NT2/D1 (cell line): ENCODE results near the gene PHACTR3.

ENCODE experiments used
- DNase-seq: peaks from one replicate; pipeline ENCODE4 v3.0.0-alpha.2; 2011; ENCODE audit warnings: low read depth, low spot score
- H3K27me3 ChIP-seq: 2 replicates; pipeline ENCODE4 v1.6.0; 2011; ENCODE audit warnings: mild to moderate bottlenecking; ENCODE audit not compliant: insufficient read length, insufficient read depth
- H3K36me3 ChIP-seq: 2 replicates; pipeline ENCODE4 v1.6.1; 2011; ENCODE audit warnings: mild to moderate bottlenecking, low read length, mixed read lengths; ENCODE audit not compliant: insufficient read depth, insufficient read length
- H3K4me1 ChIP-seq: 2 replicates; pipeline ENCODE4 v1.5.1; 2011; ENCODE audit not compliant: insufficient read depth, insufficient read length
- H3K4me3 ChIP-seq: 2 replicates; pipeline ENCODE4 v1.5.1; 2011; ENCODE audit warnings: low read depth; ENCODE audit not compliant: insufficient read length
- H3K9ac ChIP-seq: 2 replicates; pipeline ENCODE4 v1.6.0; 2011; ENCODE audit warnings: low read depth; ENCODE audit not compliant: insufficient read length
- H3K9me3 ChIP-seq: 2 replicates; pipeline ENCODE4 v1.5.1; 2011; ENCODE audit warnings: mild to moderate bottlenecking, low read length; ENCODE audit not compliant: insufficient read depth
- SUZ12 ChIP-seq: IDR thresholded peaks from 2 replicates; pipeline ENCODE4 v1.6.1; 2011; ENCODE audit not compliant: insufficient read length, insufficient read depth; ENCODE audit errors: extremely low read depth
- YY1 ChIP-seq: IDR thresholded peaks from 2 replicates; pipeline ENCODE4 v1.6.1; 2011; ENCODE audit not compliant: insufficient read length, insufficient read depth
- ZNF274 ChIP-seq: IDR thresholded peaks from 2 replicates; pipeline ENCODE4 v1.6.1; 2011; ENCODE audit warnings: mild to moderate bottlenecking, low read depth, low read length

Gene PHACTR3

GRCh38 chr20:59750209-59750840, 146.0 kb downstream of the PHACTR3 start:
- no peak for DNase-seq
- H3K9ac ChIP-seq = no peak overlapping the region
- peaks cover 46% of the 10 kb centered on the region for H3K27me3 ChIP-seq
- TF ChIP-seq ZNF274 (no peak), SUZ12 (no peak), YY1 (no peak)
- no peaks in the 10 kb centered on the region for H3K36me3 ChIP-seq
- H3K4me1 ChIP-seq = peaks cover 5% of the 10 kb centered on the region
- no peaks in the 10 kb centered on the region for H3K9me3 ChIP-seq
- no peak overlapping the region for H3K4me3 ChIP-seq

- TF ChIP-seq YY1 = no peak
- TF ChIP-seq SUZ12 = no peak
- no peak for TF ChIP-seq ZNF274
- peaks cover 54% of the 10 kb centered on the region for H3K27me3 ChIP-seq
These were observed 146.9 kb downstream of the PHACTR3 start for GRCh38 chr20:59751075-59751711.

GRCh38 chr20:59752101-59752586, 147.8 kb downstream of the PHACTR3 start:
- TF ChIP-seq SUZ12 = no peak
- no peak for TF ChIP-seq YY1
- no peak for TF ChIP-seq ZNF274
- peaks cover 5% of the 10 kb centered on the region for H3K4me1 ChIP-seq
- H3K9me3 ChIP-seq = no peaks in the 10 kb centered on the region
- H3K4me3 ChIP-seq = no peak overlapping the region
- H3K36me3 ChIP-seq = no peaks in the 10 kb centered on the region
- H3K27me3 ChIP-seq = peaks cover 52% of the 10 kb centered on the region
- peak overlapping the region; percentile 17 for H3K9ac ChIP-seq
- no peak for DNase-seq

More at GRCh38 chr20:59751075-59751711, 146.9 kb downstream of the PHACTR3 start:
- Histone ChIP-seq H3K9me3 (no peaks in the 10 kb centered on the region), H3K9ac (no peak overlapping the region), H3K4me1 (peaks cover 5% of the 10 kb centered on the region), H3K36me3 (no peaks in the 10 kb centered on the region), H3K4me3 (no peak overlapping the region)
- DNase-seq = peak; percentile 62

- H3K9me3 ChIP-seq = no peaks in the 10 kb centered on the region
- no peak for DNase-seq
- no peaks in the 10 kb centered on the region for H3K36me3 ChIP-seq
- H3K27me3 ChIP-seq = peaks cover 52% of the 10 kb centered on the region
- no peak for TF ChIP-seq SUZ12
- TF ChIP-seq ZNF274 = no peak
- no peak for TF ChIP-seq YY1
- H3K4me1 ChIP-seq = peaks cover 5% of the 10 kb centered on the region
- H3K4me3 ChIP-seq = no peak overlapping the region
- H3K9ac ChIP-seq = peak overlapping the region; percentile 17
These were observed 148.5 kb downstream of the PHACTR3 start for GRCh38 chr20:59752704-59753460.

- peaks cover 5% of the 10 kb centered on the region for H3K4me1 ChIP-seq
- H3K9me3 ChIP-seq = no peaks in the 10 kb centered on the region
- H3K27me3 ChIP-seq = peaks cover 55% of the 10 kb centered on the region
- TF ChIP-seq YY1 (no peak), SUZ12 (no peak), ZNF274 (no peak)
- no peak overlapping the region for H3K9ac ChIP-seq
- no peak for DNase-seq
- no peak overlapping the region for H3K4me3 ChIP-seq
- H3K36me3 ChIP-seq = no peaks in the 10 kb centered on the region
These were observed 149.5 kb downstream of the PHACTR3 start for GRCh38 chr20:59753836-59754235.

GRCh38 chr20:59754551-59754950, 150.2 kb downstream of the PHACTR3 start:
- peaks cover 55% of the 10 kb centered on the region for H3K27me3 ChIP-seq
- no peak for DNase-seq
- no peak for TF ChIP-seq SUZ12
- no peak for TF ChIP-seq YY1
- TF ChIP-seq ZNF274 = no peak

GRCh38 chr20:59756241-59756640, 151.9 kb downstream of the PHACTR3 start:
- no peaks in the 10 kb centered on the region for H3K4me1 ChIP-seq
- TF ChIP-seq SUZ12 (no peak), ZNF274 (no peak), YY1 (no peak)
- H3K36me3 ChIP-seq = no peaks in the 10 kb centered on the region
- no peak overlapping the region for H3K4me3 ChIP-seq
- no peaks in the 10 kb centered on the region for H3K9me3 ChIP-seq
- H3K9ac ChIP-seq = no peak overlapping the region
- H3K27me3 ChIP-seq = peaks cover 41% of the 10 kb centered on the region
- no peak for DNase-seq

More at GRCh38 chr20:59754551-59754950, 150.2 kb downstream of the PHACTR3 start:
- Histone ChIP-seq H3K36me3 (no peaks in the 10 kb centered on the region), H3K4me1 (peaks cover 5% of the 10 kb centered on the region), H3K9ac (no peak overlapping the region), H3K9me3 (no peaks in the 10 kb centered on the region), H3K4me3 (no peak overlapping the region)
